Activated naive CD4-positive, alpha-beta T cell treated with anti-CD3 and anti-CD28 coated beads for 36 hours (primary cell): ENCODE data around the gene PIAS2. TPM values are rescaled to one million over a fixed set of nuclear protein-coding genes. Genes with fewer than 3 reads are reported as not detected.
"Not testable (repeated sequence)": the region's sequence is repeated elsewhere in the genome, so short reads cannot be mapped to it uniquely, and the experiment has no call there.

ENCODE experiments used
- CTCF ChIA-PET: fragments of 350-600 bp; sonication (Branson Sonifier 250); formaldehyde crosslinking; loops from one replicate; lab custom pipeline; 2021; ENCODE audit warnings: antibody characterized with exemption; lab: Charles Lee
- DNase-seq: peaks from one replicate; pipeline ENCODE4 v3.0.0-alpha.2; 2020
- H3K27ac Mint-ChIP-seq: one replicate; pipeline ENCODE4 v1.8.0; 2021; ENCODE audit warnings: mild to moderate bottlenecking, mixed read lengths
- H3K27me3 Mint-ChIP-seq: one replicate; pipeline ENCODE4 v1.8.0; 2021; ENCODE audit warnings: low read depth, mixed read lengths
- H3K36me3 Mint-ChIP-seq: one replicate; pipeline ENCODE4 v1.8.0; 2021; ENCODE audit warnings: low read depth, mixed read lengths
- H3K4me1 Mint-ChIP-seq: one replicate; pipeline ENCODE4 v1.8.0; 2021; ENCODE audit warnings: low read depth, mixed read lengths
- H3K4me3 Mint-ChIP-seq: one replicate; pipeline ENCODE4 v1.8.0; 2021; ENCODE audit warnings: mild to moderate bottlenecking, moderate library complexity, mixed read lengths
- H3K9me3 Mint-ChIP-seq: one replicate; pipeline ENCODE4 v1.8.0; 2021; ENCODE audit warnings: mixed read lengths
- intact Hi-C: fragments of 100-400 bp; cut with micrococcal nuclease; formaldehyde crosslinking; loops from one replicate; pipeline ENCODE4 v1.15.1; 2023
- total RNA-seq, 2 experiments: library from RNA; stranded (reverse); gene quantifications; one replicate each; pipeline ENCODE4 v1.2.3, GENCODE V29; 2021

Gene PIAS2
- total RNA-seq, 2 experiments from 2014 or later, result 21.9 to 23.4 TPM

DNA sequence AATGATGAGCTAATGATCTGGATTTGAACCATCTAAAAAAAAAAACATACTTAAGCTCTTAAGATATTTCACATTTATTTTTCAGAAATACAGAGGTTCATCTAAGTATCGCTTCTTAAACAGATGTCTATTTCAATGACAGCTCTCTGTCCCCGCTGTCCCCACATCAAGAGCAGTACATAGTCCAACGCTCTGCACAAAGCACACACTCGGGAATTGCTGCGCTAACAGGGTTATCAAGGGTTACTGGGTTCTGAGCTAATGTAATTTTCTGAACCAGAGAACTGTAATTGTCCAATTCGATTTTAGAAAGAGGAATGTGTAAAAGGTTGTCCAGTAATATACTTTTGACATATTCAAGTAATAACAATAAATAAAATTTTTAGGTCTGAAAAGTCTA lies 101.6 kb downstream of the PIAS2 start:
- Mint-ChIP-seq H3K27ac (no peak overlapping the region), H3K4me3 (no peak overlapping the region), H3K4me1 (no peaks in the 10 kb centered on the region), H3K9me3 (no peaks in the 10 kb centered on the region), H3K36me3 (peaks cover 3% of the 10 kb centered on the region), H3K27me3 (no peaks in the 10 kb centered on the region)
- CTCF ChIA-PET, result interaction anchor here (0.7 to 1.1 kb wide), 2 partner anchors 18 to 100 kb away, joined by 3 to 4 read pairs; no protein-coding TSS in a partner anchor
- intact Hi-C loops, result no loop called here
- DNase-seq, result no peak

DNA sequence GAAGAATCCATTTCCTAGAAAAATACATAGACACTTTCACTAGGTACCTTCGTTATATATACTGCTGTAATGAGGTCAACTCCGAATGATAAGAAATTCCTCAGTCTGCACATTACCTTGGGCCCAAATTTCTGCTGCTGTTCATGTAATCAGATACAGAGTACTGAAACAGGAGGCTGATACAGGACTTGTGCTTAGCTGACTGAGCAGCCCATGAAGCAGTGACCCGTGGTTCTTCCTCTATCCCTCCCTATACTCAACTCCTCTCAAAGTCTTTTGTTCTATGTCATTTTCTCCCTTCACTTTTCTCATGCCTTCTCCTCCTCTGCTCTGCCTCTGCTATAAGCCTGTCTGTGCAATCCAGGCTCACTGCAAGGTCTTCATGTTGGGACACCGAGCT lies 102.9 kb downstream of the PIAS2 start:
- Mint-ChIP-seq H3K9me3 (no peaks in the 10 kb centered on the region), H3K27me3 (no peaks in the 10 kb centered on the region), H3K36me3 (peaks cover 2% of the 10 kb centered on the region), H3K4me3 (no peak overlapping the region), H3K4me1 (no peaks in the 10 kb centered on the region), H3K27ac (no peak overlapping the region)
- no peak for DNase-seq
- CTCF ChIA-PET, result interaction anchor here (0.9 kb wide), 1 partner anchor 9 kb away, joined by 7 read pairs; no protein-coding TSS in a partner anchor
- intact Hi-C loops, result no loop called here

- intact Hi-C loops, result no loop called here
- Mint-ChIP-seq H3K4me3 (no peak overlapping the region), H3K27ac (no peak overlapping the region), H3K9me3 (no peaks in the 10 kb centered on the region), H3K4me1 (no peaks in the 10 kb centered on the region), H3K27me3 (no peaks in the 10 kb centered on the region), H3K36me3 (peaks cover 6% of the 10 kb centered on the region)
- no peak for DNase-seq
- CTCF ChIA-PET, result interaction anchor here (1.1 kb wide), 1 partner anchor 153 kb away, joined by 3 read pairs; no protein-coding TSS in a partner anchor
Observed at GRCh38 chr18:46812311-46812710, 105.0 kb downstream of the PIAS2 start.

- H3K27me3 Mint-ChIP-seq, result no peaks in the 10 kb centered on the region
- H3K4me1 Mint-ChIP-seq, result no peaks in the 10 kb centered on the region
- peaks cover 6% of the 10 kb centered on the region for H3K36me3 Mint-ChIP-seq
- CTCF ChIA-PET, result no interaction called here
- intact Hi-C loops, result no loop called here
- DNase-seq, result no peak
- H3K4me3 Mint-ChIP-seq, result no peak overlapping the region
- H3K27ac Mint-ChIP-seq, result no peak overlapping the region
- no peaks in the 10 kb centered on the region for H3K9me3 Mint-ChIP-seq
Observed at GRCh38 chr18:46810481-46811000, 106.8 kb downstream of the PIAS2 start.

DNA sequence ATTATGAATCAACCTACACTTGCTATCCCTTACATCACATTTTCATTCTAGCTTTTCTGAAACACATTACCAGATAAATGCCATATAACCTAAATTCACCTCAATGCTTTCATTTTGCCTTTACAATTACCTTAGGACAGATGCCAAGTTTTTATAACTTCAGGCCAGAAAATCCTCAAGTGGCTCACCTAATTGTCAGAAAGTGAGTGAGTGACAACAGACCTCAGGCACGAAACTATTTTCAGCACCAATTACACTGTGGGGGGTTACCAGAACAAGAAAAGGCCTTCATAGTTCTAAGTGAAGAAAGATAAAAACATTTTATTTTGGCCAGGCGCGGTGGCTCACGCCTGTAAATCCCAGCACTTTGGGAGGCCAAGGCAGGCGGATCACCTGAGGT lies 108.2 kb downstream of the PIAS2 start:
- intact Hi-C loops, result no loop called here
- Mint-ChIP-seq H3K27me3 (no peaks in the 10 kb centered on the region), H3K9me3 (peaks cover 2% of the 10 kb centered on the region), H3K27ac (no peak overlapping the region), H3K36me3 (peaks cover 5% of the 10 kb centered on the region), H3K4me1 (no peaks in the 10 kb centered on the region), H3K4me3 (no peak overlapping the region)
- DNase-seq, result no peak
- CTCF ChIA-PET, result interaction anchor here (0.7 kb wide), 1 partner anchor 908 kb away, joined by 3 read pairs; no protein-coding TSS in a partner anchor

- H3K4me3 Mint-ChIP-seq, result not testable (repeated sequence)
Observed at GRCh38 chr18:46795945-46796344, 121.4 kb downstream of the PIAS2 start.

GRCh38 chr18:46794607-46795006 lies 122.7 kb downstream of the PIAS2 start:
- peaks cover 5% of the 10 kb centered on the region for H3K27me3 Mint-ChIP-seq
- H3K4me3 Mint-ChIP-seq, result no peak overlapping the region
- no peaks in the 10 kb centered on the region for H3K9me3 Mint-ChIP-seq
- CTCF ChIA-PET, result interaction anchor here (0.7 kb wide), 1 partner anchor 104 kb away, joined by 3 read pairs; no protein-coding TSS in a partner anchor
- no peak overlapping the region for H3K27ac Mint-ChIP-seq
- no peaks in the 10 kb centered on the region for H3K4me1 Mint-ChIP-seq
- intact Hi-C loops, result no loop called here
- no peak for DNase-seq
- no peaks in the 10 kb centered on the region for H3K36me3 Mint-ChIP-seq

More at GRCh38 chr18:46795945-46796344, 121.4 kb downstream of the PIAS2 start:
- H3K9me3 Mint-ChIP-seq, CTCF ChIA-PET, DNase-seq, H3K27ac Mint-ChIP-seq, H3K27me3 Mint-ChIP-seq, H3K4me1 Mint-ChIP-seq, intact Hi-C loops, H3K36me3 Mint-ChIP-seq: not testable (repeated sequence)

DNA sequence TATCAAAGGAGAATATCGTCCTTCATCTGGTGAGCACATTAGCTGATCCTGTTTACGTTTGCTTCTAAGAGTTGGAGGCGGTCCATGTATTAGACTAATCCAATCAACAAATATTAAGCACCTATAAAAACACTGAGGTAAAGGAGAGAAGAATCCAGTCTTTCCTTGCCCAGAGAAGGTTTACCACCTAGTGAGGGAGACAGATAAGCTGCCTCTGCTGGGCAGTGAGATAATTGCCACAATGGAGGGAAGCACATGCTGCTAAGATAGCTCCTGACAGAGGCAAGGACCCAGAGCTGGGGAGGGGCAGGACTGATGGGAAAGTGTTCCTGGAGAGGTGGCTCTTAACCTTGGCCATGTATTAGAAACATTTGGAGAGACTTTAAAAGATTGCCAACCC lies 123.7 kb downstream of the PIAS2 start:
- Mint-ChIP-seq H3K4me3 (no peak overlapping the region), H3K27ac (no peak overlapping the region), H3K27me3 (peaks cover 5% of the 10 kb centered on the region), H3K4me1 (no peaks in the 10 kb centered on the region), H3K9me3 (peaks cover 2% of the 10 kb centered on the region), H3K36me3 (no peaks in the 10 kb centered on the region)
- intact Hi-C loops, result no loop called here
- no peak for DNase-seq
- CTCF ChIA-PET, result interaction anchor here (0.7 kb wide), 1 partner anchor 103 kb away, joined by 3 read pairs; no protein-coding TSS in a partner anchor

GRCh38 chr18:46789088-46789487 lies 128.2 kb downstream of the PIAS2 start:
- Mint-ChIP-seq H3K9me3 (peaks cover 3% of the 10 kb centered on the region), H3K27ac (no peak overlapping the region), H3K4me3 (no peak overlapping the region), H3K36me3 (no peaks in the 10 kb centered on the region), H3K4me1 (no peaks in the 10 kb centered on the region), H3K27me3 (no peaks in the 10 kb centered on the region)
- no peak for DNase-seq
- intact Hi-C loops, result no loop called here
- CTCF ChIA-PET, result no interaction called here

DNA sequence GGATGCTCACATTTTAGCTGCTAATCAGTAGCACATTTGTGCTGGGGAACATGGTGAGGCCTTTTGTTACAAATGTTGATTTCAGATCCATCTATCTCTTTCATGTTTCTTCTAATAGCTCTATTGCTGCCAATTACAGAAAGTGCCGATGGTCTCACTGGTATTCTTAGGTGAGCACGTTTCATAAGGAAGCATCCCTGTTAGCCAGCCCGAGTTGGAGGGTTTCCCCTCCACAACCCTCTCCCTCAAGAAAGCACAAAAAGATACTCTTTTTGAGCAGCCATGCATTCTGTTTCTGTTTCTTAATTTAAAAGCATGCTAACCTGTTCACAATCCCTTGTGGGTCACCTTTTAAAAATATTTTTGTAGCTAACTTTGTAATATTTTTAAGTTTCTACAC lies 129.6 kb downstream of the PIAS2 start:
- intact Hi-C loops, result no loop called here
- DNase-seq, result no peak
- H3K9me3 Mint-ChIP-seq, result peaks cover 3% of the 10 kb centered on the region
- CTCF ChIA-PET, result no interaction called here
- no peaks in the 10 kb centered on the region for H3K4me1 Mint-ChIP-seq
- no peaks in the 10 kb centered on the region for H3K36me3 Mint-ChIP-seq
- H3K27me3 Mint-ChIP-seq, result no peaks in the 10 kb centered on the region
- H3K27ac Mint-ChIP-seq, result no peak overlapping the region
- H3K4me3 Mint-ChIP-seq, result no peak overlapping the region

DNA sequence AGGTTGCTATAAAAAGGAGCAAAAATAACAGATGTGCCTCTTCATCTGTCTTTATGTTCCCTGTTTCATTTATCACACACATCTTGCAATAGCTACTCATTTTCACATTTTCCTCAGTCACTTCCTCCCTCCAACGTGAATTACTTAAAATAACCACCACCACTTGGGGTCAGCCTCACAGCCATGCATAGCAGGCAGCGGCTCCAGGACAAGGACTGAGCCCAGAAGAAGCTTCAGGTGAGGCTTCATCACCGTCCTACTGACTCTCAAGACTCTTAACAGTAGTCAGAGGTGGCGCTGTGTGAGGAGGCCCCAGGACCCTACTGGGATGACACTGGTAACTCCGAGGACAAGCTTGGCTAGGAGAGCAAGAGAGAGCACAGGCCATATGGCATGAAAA lies 144.9 kb downstream of the PIAS2 start:
- CTCF ChIA-PET, result interaction anchor here (1.7 kb wide), 1 partner anchor 10 kb away, joined by 3 read pairs; no protein-coding TSS in a partner anchor
- H3K4me3 Mint-ChIP-seq, result no peak overlapping the region

GRCh38 chr18:46771141-46771540 lies 146.2 kb downstream of the PIAS2 start:
- no peak for DNase-seq
- Mint-ChIP-seq H3K36me3 (no peaks in the 10 kb centered on the region), H3K27ac (no peak overlapping the region), H3K4me1 (no peaks in the 10 kb centered on the region), H3K9me3 (no peaks in the 10 kb centered on the region), H3K4me3 (no peak overlapping the region), H3K27me3 (no peaks in the 10 kb centered on the region)
- intact Hi-C loops, result no loop called here
- CTCF ChIA-PET, result no interaction called here

More for the DNA sequence above, 144.9 kb downstream of the PIAS2 start:
- Mint-ChIP-seq H3K27me3 (no peaks in the 10 kb centered on the region), H3K9me3 (no peaks in the 10 kb centered on the region), H3K36me3 (no peaks in the 10 kb centered on the region), H3K4me1 (no peaks in the 10 kb centered on the region), H3K27ac (no peak overlapping the region)
- no peak for DNase-seq
- intact Hi-C loops, result no loop called here

DNA sequence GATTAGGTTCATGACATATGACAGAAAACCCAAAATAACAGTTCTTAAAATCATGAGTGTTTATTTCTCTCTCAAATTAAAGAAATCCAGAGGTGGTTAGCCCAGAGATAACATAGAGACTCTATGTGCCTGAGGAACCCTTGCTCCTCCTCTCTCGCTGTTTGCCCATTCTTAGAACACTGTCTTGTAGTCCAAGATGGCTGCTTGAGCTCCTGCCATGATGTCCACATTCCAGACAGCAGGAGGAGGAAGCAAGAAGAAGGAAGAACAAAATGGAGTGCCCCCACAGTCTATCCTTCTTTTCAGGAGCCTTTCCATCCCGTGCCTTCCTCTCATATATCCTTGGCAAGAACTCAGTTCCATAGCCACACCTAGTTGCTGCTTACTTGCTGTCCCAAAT lies 146.6 kb downstream of the PIAS2 start:
- no peak overlapping the region for H3K27ac Mint-ChIP-seq
- intact Hi-C loops, result no loop called here
- no peaks in the 10 kb centered on the region for H3K36me3 Mint-ChIP-seq
- H3K27me3 Mint-ChIP-seq, result no peaks in the 10 kb centered on the region
- no peaks in the 10 kb centered on the region for H3K4me1 Mint-ChIP-seq
- no peak for DNase-seq
- H3K4me3 Mint-ChIP-seq, result no peak overlapping the region
- CTCF ChIA-PET, result no interaction called here
- no peaks in the 10 kb centered on the region for H3K9me3 Mint-ChIP-seq
